ENCODE measurements around the gene NUDT13. TPM values are rescaled to one million over a fixed set of nuclear protein-coding genes. Genes with fewer than 3 reads are reported as not detected.

NUDT13 gene
- total RNA-seq, 1 donor from 2014 or later: 3.4 TPM

GRCh38 chr10:73075829-73076228 is 34.4 kb upstream of the NUDT13 start:
- Mint-ChIP-seq H3K27me3 (ENCODE audit: low read depth) (no peaks in the 10 kb centered on the region), H3K9me3 (no peaks in the 10 kb centered on the region), H3K4me1 (peaks cover 8% of the 10 kb centered on the region), H3K36me3 (ENCODE audit: low read depth) (peaks cover 5% of the 10 kb centered on the region), H3K27ac (ENCODE audit: unreplicated experiment) (no peak overlapping the region), H3K4me3 (no peak overlapping the region)
- TF ChIP-seq CTCF (conservative IDR thresholded peaks at IDR 0.05): no peak
- no peak for DNase-seq (ENCODE audit: low read depth, low spot score)

GRCh38 chr10:73076360-73077183 is 33.7 kb upstream of the NUDT13 start:
- Mint-ChIP-seq H3K4me3 (no peak overlapping the region), H3K36me3 (ENCODE audit: low read depth) (peaks cover 2% of the 10 kb centered on the region), H3K27me3 (ENCODE audit: low read depth) (no peaks in the 10 kb centered on the region), H3K9me3 (no peaks in the 10 kb centered on the region), H3K27ac (ENCODE audit: unreplicated experiment) (no peak overlapping the region), H3K4me1 (peaks cover 8% of the 10 kb centered on the region)
- no peak for DNase-seq (ENCODE audit: low read depth, low spot score)
- TF ChIP-seq CTCF (conservative IDR thresholded peaks at IDR 0.05): no peak

- Mint-ChIP-seq H3K9me3 (no peaks in the 10 kb centered on the region), H3K4me3 (no peak overlapping the region), H3K27ac (ENCODE audit: unreplicated experiment) (no peak overlapping the region), H3K4me1 (peaks cover 15% of the 10 kb centered on the region), H3K36me3 (ENCODE audit: low read depth) (no peaks in the 10 kb centered on the region), H3K27me3 (ENCODE audit: low read depth) (no peaks in the 10 kb centered on the region)
- DNase-seq (ENCODE audit: low read depth, low spot score): no peak
- TF ChIP-seq CTCF (conservative IDR thresholded peaks at IDR 0.05): no peak
Measured at GRCh38 chr10:73079779-73080541, 30.3 kb upstream of the NUDT13 start.

GRCh38 chr10:73083221-73083620 is 27.0 kb upstream of the NUDT13 start:
- TF ChIP-seq CTCF (conservative IDR thresholded peaks at IDR 0.05): no peak
- no peak overlapping the region for H3K4me3 Mint-ChIP-seq
- no peaks in the 10 kb centered on the region for H3K9me3 Mint-ChIP-seq
- H3K36me3 Mint-ChIP-seq (ENCODE audit: low read depth): no peaks in the 10 kb centered on the region
- H3K27me3 Mint-ChIP-seq (ENCODE audit: low read depth): no peaks in the 10 kb centered on the region
- no peak for DNase-seq (ENCODE audit: low read depth, low spot score)
- H3K4me1 Mint-ChIP-seq: peaks cover 15% of the 10 kb centered on the region
- no peak overlapping the region for H3K27ac Mint-ChIP-seq (ENCODE audit: unreplicated experiment)

GRCh38 chr10:73084209-73084608 is 26.0 kb upstream of the NUDT13 start:
- no peak for TF ChIP-seq CTCF (conservative IDR thresholded peaks at IDR 0.05)
- H3K4me1 Mint-ChIP-seq: peaks cover 22% of the 10 kb centered on the region
- no peak overlapping the region for H3K27ac Mint-ChIP-seq (ENCODE audit: unreplicated experiment)
- no peaks in the 10 kb centered on the region for H3K36me3 Mint-ChIP-seq (ENCODE audit: low read depth)
- no peaks in the 10 kb centered on the region for H3K27me3 Mint-ChIP-seq (ENCODE audit: low read depth)
- DNase-seq (ENCODE audit: low read depth, low spot score): no peak
- H3K9me3 Mint-ChIP-seq: no peaks in the 10 kb centered on the region
- no peak overlapping the region for H3K4me3 Mint-ChIP-seq

All from neural crest cell (in vitro differentiated cells).